ENCODE measurements around the gene CNTNAP3B.
"Not testable (repeated sequence)": the region's sequence is repeated elsewhere in the genome, so short reads cannot be mapped to it uniquely, and the experiment has no call there.

The CNTNAP3B gene

DNA sequence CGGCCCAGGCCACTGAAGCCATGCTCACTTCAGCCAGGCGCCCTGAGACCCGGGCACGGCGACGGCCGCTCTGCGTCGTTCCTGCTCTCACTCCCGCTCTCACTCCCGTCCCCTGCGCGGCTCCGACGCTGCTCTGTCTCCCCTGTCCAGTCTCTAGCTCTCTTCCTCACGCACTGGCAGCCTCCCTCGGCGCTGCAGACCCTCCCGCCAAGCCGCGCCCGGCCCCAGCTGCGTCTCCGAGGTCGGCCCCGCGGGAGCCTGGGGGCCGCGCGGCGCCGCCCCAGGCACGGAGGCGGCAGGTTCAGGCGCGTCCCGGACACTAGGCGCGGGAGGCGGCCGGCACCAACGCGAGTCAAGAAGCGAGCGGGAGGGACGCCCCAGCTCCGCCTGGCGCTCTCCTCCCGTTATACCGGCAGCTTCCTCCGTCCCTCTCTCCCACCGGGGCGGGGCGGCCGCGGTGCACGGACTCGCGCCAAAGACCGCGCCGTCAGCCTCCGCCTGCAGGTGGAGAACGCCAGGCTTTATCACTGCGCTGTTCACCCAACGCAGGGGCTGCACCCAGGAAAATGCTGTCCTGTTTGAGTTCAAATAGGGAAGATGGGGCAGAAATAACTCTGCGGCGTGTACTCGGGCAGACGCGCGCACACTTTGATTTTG is at the start of gene CNTNAP3B:
Gene CNTNAP3B (minus strand): TSS at position 354 of the 657 bp plus-strand sequence. CDS start 332 bp downstream, at position 22.
- DNase-seq: not testable (repeated sequence)

DNA sequence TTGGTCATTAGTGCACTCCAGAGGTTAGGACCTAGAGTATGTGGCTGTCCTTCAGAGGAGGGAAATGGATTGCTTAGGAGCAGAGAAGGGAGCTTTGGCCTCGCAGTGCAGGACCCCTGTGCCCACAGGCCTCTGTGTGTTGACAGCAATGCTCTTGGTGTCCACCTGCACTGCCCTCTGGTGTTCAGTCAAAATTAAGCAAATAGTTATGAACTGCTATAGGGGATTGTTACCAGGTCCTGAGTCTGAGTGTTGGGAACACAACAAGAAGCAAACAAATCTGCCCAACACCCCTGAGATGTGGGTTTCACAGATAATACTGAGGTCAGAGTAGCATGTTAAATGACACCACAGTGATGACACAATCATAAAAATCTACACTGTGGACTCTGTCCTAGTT is 31.1 kb upstream of the CNTNAP3B start:
- DNase-seq: peak; percentile 29

DNA sequence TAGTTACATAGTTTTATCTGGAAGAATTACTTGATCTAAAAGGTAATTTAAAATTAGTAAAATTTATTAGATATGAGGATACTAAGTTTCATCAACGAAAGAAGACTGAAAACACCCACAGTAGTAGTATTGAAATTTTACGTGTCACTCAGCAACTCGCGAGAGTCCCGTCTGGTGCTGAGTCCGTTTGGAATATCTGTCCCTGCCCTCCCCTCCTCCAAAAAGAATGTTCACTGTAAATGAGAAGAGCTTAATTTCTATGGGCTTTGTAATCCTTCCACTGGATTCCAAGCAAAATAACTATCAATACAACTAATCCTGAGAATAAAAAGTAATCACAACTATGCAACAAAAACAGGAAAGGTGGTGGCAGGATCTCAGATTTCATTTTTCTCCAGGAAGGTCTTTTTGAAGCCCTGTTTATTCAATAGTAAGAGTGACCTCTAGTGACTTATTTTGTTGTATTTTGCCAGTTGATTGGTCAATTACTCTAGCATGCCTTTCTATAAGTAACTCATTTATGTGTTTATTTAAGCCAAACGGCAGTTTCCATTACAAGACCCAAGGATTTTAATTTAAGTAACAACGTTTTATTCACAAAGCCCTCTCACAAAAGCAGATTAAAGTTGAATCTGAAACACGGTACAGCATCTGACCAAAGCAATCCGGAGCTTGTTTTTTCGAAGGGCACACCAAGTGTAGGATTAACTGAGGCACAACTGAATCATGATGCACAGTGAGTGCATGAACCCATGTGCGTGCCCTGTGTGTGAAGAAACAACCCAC is 2.0 kb downstream of the CNTNAP3B start:
- DNase-seq: peak; percentile 57

DNA sequence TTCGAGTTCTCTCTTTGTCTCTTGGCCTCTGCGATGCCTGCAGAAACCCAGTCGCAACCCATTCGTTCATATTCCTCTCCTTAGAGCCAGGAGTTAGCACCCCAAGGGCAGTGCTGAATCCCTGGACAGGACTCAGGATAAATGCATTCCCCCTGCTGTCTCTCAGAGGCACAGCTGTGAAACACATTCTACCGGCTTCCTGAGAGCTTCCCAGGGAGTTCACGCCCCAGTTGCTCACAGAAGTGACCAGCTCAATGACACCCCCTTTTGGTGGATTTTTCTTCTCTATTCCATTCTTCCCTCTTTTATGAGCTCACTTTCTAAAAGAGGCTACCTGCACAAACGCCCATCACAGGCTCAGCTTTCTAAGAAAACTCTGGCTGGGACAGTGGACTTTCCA is 8.2 kb downstream of the CNTNAP3B start:
- not testable (repeated sequence) for DNase-seq

DNA sequence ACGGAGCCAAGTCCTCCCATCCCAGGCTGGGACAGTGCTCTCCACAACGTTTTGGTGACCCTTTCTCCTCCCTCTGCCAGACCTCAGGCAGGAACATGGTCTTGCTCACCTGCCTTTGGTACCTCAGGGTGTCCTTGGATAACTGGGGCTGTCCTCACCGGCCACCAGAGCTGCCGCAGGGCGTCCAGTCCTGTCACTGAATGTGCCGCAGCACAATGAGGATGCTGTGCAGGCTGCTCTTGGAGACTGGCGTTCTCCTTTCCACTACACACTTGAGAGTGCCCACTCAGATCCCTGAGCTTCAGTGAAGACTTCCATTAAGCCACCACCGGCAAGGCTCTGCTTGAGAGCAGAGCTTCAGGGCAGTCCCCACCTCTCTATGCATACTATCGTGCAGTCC is 33.3 kb downstream of the CNTNAP3B start:
- not testable (repeated sequence) for DNase-seq

DNA sequence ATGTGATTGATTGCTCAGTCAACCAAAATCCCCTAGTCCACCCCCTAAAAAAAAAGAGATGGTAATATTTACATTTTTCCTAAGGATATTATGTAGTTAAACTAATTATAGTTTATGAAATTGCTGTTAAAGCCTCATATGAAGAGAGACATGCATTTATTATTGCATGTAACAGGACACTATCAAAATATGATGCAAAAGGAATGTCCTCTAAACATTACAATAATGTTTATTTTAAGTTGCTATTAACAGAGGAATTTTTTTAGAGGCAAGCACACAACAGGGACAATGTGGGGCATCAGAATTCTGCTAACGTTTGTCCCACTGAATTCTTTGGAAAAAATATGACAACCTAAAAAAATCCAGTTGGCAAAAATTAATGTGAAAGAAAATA is 44.7 kb downstream of the CNTNAP3B start:
- DNase-seq: not testable (repeated sequence)

DNA sequence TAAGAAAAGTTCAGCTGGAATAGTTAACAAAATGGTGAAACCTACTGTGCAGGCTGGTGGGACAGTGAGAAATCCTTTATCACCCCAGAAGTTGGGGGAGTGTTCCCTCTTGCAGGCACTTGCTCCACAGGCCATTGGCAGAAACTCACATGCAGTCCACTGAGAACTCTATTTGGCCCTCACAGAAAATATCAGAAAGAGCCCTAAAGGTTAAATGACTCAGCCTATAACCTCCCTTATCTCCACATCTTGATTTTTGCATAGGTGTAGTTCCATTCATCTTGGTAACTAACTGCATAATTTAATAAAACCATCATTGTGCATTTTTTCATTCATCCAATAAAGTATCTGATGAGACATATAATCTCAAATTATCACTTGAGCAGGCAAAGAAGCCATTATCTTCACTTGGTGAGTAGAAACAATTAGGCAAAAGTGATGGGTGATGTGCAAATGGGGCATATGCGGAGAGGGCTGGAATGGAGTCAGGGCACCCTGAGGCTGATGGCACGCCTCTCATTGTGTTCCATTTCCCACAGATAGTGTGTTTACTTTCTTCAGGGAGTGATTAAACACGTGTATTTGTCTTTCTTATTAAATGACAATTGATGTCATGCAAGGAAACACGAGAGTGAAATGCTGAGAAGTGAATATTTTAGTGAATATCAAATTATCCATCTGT is 45.2 kb downstream of the CNTNAP3B start:
- not testable (repeated sequence) for DNase-seq

DNA sequence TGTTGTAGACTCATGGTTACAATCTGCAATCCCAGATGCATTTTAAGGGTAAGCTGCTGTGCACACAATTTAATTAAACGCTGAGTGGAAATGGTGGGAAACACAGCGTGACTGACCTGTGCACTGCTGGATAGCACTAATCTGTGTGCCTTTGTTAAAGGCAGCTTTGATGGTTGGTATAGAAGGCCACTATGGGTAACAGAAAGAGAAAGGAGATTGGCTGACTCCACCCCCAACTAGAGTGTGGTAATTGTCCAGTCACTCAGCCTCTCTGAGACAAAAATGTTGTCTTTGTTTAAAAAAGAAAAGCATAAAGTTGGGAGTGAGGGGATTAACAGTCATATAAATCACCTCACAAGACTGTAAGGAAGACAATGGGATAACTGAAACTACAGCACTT is 48.9 kb downstream of the CNTNAP3B start:
- not testable (repeated sequence) for DNase-seq

DNA sequence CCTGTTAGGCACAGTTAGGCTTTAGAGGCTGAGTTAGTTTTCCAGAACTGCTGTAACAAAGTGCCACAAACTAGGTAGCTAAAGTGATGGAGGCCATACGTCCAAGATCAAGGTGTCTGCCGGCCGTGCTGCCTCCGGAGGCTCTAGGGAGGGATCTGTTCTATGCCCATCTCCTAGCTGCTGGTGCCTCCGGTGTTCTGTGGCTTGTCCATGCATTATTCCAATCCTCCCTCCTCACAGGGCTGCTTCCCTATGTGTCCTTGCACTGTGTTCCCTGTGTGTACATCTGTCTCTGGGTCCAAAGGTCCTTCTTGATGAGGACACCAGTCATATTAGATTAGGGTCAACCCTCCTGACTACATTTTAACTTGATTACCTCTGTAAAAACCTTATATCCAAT is 54.4 kb downstream of the CNTNAP3B start:
- DNase-seq: not testable (repeated sequence)

DNA sequence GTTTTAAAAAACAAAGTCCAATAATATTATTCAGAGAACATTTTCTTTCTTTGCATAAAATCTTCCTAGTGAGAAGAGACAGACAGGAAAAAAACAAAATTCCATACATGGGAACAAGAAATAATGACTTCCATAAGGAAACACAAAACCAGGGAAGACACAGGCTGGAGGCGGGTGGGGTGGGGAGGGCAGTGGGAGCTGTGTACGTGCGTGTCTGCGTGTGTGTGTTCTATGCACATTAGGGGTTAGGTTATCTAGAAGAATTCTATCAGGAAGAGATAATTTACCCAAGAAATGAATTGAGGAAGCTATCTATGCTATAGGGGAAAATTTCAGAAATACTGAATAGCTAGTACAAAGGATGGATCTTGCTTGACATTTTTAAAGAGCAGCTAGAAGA is 58.2 kb downstream of the CNTNAP3B start:
- not testable (repeated sequence) for DNase-seq

DNA sequence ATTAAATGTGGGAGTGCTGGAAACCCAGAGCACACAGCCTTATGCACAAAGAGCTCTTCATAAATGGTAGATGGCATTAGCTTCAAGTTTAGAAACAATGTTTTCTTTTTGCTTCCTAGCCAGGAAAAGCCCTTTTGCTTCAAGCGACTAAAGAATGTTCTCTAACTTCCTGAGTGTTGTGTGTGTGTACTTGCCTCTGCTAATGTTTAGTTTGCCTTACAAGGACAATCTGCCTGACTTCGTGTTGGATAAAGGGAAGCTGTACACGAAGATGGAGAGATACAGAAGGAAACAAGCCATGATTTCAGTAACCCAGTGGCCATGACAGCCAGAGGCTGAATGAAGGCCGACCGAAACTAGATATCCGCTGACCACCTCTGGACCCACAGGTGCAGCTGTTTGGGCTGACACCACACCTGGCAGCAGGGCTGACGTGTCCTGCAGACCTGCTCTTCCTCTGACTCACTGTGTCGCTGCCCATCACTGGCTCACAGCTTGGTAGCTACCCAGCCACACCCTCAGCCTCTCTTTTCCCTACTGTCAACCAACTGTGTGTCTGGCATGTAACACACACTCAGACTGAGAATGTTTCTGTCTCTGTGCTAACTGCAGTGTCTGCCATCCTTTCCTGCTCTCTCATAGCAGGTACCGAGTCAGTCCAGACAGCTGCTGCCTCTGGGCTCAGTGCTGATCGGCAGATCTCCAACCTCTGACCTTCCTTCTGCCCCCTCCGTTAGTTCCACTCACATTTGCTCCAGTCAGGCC is 59.0 kb downstream of the CNTNAP3B start:
- not testable (repeated sequence) for DNase-seq

DNA sequence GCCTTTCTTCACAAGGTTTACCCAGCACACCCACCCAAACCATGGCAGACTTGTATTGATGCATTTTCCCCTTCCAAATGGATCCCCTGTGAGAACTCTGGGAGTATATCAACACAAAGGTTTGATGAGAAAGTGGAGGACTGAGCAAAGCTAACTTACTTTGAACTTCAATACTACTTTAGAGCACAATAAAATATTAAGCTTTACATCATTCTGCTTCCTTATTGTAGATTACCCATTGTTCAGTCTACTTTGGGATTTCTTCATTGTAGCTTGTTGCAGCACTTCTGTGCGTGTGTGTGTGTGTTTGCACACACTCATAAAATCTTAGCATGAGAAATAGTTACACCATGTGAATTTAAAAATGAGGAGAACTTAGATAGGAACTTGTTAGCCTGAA is 75.4 kb downstream of the CNTNAP3B start:
- DNase-seq: not testable (repeated sequence)

DNA sequence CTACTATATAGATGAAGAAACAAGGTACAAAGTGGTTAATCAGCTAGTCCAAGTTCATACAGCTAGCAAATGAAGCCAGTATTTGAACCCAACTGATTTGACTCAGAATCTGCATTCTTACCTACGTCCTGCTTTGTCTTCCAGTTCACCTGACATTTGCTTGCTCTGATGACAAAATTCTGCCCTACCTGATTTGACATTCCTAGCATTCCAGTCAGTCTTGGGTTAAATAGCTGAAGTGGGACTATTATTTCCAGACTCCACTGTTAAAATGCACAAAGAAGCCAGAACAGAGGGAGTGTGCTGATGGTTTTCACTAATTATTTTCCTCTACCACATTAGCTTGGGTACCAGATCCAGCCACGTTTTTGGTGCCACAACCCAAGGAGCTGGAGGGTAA is 78.5 kb downstream of the CNTNAP3B start:
- not testable (repeated sequence) for DNase-seq

DNA sequence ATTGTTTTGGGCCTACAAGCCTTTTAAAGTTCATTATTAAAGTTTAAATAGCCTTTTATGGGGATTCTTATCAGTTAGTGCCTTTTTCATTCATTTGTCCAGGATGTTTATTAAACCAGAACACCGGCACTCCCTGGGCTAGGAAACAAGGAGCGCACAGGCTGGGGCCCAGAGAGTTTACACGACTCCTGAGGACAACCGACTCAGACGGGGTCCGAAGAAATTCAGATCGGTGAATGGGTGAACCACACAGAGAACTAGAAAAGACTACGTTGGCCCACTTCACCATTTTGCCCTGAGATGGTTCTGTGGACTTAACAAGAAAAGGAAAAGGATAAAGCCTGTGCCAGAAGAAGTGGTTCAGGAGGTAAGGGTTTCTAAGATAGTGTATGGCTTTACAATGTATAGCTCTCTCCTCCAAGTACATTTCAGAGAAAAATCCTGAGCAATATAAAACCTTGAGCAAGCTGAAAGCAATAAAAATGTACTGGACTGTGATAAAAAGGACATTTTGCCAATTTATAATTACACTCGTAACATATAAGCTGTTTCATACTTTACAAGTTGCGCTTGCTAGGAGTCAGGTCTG is 84.7 kb downstream of the CNTNAP3B start:
- DNase-seq: not testable (repeated sequence)

DNA sequence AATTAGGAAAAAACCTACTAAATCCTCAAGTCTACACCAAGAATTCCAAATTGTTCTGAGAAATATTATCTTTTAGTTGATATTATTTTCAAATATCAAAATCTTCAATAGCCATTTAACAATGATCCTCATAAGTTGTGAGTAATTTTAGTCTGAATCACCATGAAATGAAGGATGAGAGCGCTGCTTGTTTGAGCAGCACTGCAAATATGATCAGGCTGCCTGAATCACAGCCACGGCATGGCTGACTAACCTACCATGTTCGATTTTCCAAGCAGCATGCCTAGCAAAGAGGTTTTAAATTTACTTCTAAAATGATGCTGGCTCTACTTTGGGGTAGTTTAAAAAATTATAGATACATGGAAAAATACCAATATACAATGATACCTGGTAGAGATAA is 95.7 kb downstream of the CNTNAP3B start:
- not testable (repeated sequence) for DNase-seq

DNA sequence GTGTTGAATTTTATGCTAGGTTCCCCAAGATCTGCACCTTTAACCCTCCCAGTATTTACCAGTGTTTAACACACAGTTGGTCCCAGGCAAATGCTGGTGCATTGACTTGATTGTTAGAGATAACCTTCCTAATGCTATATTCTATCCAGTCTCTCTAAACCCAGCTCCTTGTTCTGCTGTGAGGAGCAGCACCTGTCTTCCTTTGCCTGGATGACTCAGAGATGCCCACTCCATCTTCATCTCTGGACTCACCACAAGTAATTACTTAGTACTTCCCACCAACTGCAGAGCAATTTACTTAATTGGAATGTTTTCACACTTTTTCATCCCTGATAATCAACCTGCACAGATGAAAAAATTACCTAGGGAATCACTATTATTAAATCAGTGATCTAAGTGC is 108.6 kb downstream of the CNTNAP3B start:
- not testable (repeated sequence) for DNase-seq

DNA sequence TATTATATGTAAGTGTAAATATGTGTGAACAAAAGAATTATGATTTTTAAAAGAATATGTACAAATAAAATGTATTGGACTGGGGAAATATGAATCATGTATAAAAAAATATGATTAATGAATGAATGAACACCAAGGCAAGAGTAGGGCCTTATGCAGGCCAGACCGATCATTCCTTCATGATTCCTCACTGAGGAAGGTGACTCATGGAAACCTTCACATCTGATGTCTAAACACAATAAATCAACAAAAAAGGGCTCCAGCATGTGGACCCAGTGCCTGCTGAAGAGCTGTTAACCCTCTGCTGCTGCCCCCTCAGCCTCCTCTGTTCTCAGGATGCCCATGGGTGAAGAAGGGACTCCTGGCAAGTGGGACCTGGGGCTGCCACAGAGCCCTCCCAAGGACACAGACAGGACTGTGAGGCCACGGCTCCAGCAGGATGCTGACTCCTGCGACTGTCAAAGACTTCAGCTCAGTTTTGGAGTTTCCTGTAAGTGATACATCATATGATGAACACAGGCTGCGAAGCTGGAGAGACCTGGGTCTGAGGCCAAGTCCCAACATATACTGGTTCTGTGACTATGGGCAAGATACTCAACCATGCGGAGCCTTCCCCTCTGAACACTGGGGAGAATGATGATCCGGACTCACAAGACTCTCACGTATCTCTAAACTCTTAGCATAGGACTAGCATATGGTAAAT is 110.9 kb downstream of the CNTNAP3B start:
- DNase-seq: not testable (repeated sequence)

DNA sequence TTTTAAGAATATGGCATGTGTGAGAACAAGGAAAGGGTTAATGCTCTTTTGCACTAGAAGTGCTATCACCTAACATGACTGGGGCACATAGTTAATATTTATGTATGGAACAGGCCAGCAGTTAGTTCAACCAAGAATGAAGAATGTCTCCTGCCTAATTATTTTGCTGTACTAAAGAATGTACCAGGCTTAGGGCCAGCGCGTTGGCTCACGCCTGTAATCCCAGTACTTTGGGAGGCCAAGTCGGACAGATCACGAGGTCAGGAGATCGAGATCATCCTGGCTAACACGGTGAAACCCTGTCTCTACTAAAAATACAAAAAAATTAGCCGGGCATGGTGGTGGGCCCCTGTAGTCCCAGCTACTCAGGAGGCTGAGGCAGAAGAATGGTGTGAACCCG is 114.9 kb downstream of the CNTNAP3B start:
- DNase-seq: not testable (repeated sequence)

DNA sequence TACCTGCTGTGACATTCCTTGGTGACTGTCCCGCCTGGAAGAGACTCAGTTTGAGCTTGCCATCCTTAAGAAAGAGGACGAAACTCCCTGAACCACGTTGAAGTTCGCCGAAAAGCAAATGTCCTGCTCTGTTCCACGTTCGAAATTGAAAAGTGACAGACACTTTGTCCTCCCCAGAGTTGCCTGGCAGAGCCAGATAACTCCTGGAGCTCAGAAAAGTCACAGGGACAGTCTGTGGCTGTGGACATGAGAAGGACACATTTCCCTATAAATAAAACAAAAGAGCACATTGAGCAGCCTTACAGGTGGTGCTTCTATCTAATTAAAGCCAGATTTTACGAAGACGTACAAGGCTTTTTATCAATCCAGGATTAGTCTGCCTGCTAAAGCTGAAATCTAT is 137.6 kb downstream of the CNTNAP3B start:
- not testable (repeated sequence) for DNase-seq

DNA sequence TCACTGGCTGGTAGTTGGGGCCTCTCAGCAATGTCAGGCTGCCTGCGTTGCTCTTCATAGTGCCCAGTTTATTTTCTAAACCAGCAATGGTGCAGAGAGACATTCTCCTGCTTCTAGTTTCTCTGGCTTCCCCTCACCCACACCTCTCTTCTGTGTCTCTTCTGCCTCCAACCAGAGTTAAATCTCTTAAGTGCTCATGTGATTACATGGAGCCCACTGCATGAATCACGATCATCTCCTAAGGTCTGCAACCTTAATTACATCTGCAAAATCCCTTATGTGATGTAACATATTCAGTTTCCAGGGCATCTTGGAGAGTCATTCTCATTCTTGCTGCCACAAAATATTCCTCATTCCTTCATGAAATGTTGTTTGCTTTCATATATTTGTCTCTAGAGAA is 149.0 kb downstream of the CNTNAP3B start:
- not testable (repeated sequence) for DNase-seq

DNA sequence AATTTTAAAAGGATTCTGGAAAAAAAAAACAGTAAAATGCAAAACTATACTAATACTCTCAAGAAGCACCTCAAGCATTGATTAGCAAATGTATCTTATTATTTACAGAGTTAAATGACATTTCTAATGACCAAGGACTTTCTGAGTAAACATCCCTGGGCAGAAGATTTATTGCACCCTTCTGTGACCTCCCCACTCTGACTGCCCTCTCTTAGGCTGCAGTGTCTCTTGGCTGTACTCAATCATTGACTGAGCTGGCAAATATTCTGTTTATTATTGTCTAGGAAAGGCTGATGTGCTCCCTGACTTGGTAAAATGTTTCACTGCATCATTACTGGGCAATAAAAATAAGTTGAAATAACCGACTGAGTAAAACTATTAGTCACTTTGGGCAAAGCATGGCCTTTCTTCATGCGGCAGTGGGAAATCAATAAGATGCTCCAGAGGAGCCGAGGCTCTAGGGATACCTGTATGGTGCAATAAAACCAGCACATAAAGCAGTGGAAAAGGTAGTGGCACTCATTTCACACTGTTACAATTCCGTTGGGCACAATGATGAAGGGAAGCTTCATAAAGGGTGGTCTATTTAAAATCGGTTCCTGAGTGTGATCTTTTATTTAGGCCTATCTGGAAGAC is 151.1 kb downstream of the CNTNAP3B start:
- not testable (repeated sequence) for DNase-seq

Measured in OCI-M1 (cell line).